GM18517 (cell line): Measurements from ENCODE around the gene MRPS26.
"Not testable (repeated sequence)": the region's sequence is repeated elsewhere in the genome, so short reads cannot be mapped to it uniquely, and the experiment has no call there.

Source experiments
- ATAC-seq: cut with Tn5 transposase; IDR thresholded peaks from one replicate; pipeline ENCODE4 v1.9.1; 2021; ENCODE audit warnings: mild to moderate bottlenecking, moderate library complexity; ENCODE audit not compliant: unreplicated experiment

MRPS26 gene

DNA sequence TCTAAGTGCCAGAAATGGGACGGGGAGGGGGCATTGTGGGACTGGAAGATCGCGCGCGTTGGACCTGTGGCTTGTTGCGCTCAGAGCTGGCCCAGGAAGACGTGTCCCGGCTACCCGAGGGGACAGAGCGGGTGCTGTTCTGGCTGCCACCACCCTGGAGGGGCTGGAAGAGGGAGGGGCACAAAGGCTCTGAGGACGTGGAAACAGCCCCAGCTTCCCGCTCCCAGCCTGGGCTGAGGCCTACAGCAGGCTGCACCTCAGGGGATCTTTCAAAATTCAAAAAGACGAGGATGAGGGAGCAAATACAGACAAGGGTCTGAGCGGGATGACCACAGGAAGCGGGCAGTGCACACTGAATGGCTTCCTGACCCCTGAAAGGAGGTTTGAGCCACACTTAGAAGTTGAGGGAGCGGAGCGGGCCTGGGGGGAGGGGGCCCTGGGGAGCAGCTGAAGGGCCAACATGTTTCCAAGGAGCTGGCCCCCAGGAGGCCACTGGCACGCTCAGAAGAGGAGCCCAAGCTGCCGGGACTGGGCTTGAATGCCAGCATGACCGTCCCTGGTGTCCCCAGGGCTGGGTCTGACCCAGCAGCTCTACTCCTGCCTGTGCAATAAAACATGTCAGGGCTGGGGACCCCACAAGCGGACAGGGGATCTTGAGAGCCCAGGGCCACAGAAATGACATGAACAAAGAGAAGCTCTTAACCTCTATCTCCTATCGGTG is 26.8 kb downstream of the MRPS26 start:
- no peak for ATAC-seq

- not testable (repeated sequence) for ATAC-seq
Observed at GRCh38 chr20:3073251-3073643, 27.4 kb downstream of the MRPS26 start.

DNA sequence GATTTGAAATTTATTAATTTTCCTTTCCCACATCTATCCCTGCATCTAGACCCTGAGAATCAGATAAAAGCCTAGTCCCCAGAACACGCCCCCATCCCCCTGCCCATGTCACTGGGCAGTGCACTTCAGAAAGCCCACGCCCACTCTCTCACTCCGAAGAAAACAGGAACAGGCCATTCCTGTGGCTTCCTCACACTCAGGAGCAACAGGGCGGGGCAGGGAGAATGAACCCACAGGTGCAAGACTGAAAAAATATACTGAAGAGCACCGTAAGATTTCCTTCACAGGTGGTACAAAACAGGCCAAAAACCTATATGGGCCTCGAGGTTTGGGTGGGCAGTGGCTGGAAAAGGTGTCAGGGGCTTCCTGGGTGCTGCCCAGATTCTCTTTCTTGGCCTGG is 29.0 kb downstream of the MRPS26 start:
- no peak for ATAC-seq

DNA sequence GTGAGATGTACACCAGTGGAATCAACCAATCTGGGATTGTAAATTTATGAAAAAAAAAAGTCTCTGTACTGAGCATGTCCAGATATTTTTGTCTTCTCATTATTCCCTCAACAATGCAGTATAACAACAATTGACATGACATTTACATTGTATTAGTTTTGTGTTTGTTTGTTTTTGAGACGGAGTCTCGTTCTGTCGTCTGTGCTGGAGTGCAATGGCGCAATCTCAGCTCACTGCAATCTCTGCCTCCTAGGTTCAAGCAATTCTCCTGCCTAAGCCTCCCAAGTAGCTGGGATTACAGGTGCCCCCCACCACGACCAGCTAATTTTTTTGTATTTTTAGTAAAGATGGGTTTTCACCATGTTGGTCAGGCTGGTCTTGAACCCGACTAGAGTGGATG is 29.5 kb downstream of the MRPS26 start:
- ATAC-seq, result not testable (repeated sequence)

DNA sequence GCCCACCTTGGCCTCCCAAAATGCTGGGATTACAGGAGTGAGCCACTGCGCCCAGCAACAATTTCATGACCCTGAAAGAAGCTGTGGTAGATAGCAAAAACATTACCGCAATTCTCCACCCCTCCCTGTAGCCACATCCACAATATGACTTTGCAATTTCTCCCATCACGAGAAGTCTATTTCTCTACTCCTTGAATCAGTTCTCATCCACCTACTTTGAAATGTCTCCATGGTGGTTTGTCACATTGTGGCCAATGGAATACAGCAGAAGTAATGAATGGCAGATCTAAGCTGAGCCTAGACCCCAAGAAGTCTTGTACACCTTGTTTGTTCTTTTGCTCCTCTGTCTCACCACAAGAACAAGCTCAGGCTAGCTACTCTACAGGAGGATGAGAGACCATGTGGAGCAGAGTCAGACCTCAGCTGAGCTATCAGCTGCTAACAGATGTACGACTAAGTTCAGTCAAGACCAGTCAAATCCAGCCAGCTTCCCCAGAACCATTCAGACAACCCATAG is 31.8 kb downstream of the MRPS26 start:
- no peak for ATAC-seq

DNA sequence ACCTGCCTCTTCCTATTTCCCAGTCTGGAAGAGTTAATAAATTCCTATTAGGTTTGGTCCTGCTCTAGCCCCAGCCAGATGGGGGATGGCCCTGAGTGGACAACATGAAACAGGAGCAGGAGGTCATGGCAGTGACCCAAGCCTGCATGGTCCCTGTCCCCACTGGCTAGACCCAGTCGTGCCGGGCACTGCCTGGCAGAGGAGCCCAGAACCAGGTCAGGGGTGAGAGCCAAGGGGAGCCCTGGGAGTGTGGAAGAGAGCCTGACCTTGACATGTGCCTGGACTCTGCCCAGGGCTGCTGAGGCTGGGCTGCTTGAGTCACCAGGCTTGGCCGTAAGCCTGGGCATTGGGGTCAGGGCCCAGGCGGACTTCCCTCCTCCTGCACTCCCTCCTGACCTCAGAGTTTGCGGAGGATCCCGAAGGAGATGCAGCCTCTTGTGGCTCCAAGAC is 35.1 kb downstream of the MRPS26 start:
- ATAC-seq, result no peak

GRCh38 chr20:3081641-3082040 is 35.8 kb downstream of the MRPS26 start:
- no peak for ATAC-seq

GRCh38 chr20:3082306-3082951 is 36.6 kb downstream of the MRPS26 start:
- ATAC-seq, result no peak

DNA sequence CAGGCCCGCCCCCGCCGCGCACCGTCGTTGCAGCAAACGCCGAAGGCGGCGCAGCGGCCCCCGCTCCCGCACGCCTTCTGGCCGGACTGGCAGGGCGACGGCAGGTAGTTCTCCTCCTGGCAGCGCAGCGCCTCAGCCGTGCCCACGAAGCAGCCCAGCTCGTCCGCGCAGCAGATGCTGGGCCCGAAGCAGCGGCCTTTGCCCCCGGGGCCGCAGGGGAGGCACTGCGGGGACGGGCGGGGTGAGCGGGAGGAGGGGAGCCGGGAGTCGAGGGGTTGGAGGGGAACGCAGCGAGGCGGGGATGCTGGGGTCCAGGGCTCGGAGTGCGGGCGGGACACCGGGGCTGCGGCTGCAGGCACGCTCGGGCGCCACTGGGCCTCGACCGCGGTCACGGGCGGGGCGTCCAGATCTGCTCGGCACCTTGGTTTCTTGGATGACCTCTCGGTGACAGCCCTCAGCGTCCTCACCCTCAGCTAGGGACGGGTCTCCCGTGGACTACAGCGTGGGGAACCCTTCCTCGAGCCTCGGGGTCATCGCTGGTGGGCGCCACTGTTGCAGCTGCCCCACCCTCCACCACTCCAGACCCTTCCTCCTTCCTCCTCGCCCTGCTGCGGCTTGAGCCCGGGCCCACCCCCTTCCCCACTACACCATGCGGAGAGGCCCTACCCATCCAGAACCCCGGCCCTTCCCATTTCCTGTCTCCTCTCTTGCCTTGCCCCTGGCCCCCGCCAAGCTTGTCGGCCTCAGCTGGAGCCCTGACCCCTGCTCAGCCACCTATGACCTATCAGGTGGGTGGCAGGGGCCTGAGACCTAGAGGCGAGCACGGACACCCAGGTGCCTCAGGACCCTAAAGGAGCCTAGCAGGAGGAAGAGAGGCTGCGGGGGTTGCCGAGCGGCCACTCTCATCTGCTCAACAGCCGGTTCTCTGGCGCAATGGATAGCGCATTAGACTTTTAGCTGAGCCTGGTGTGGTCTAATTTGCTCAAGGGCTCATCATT is 37.4 kb downstream of the MRPS26 start:
- ATAC-seq, result no peak

GRCh38 chr20:3084283-3084985 is 38.6 kb downstream of the MRPS26 start, which contains the start of gene AVP:
AVP (minus strand) TSS chr20:3084724; CDS start chr20:3084674, 50 bp downstream.
- no peak for ATAC-seq

- no peak for ATAC-seq
Observed at GRCh38 chr20:3084986-3085360, 39.1 kb downstream of the MRPS26 start.

DNA sequence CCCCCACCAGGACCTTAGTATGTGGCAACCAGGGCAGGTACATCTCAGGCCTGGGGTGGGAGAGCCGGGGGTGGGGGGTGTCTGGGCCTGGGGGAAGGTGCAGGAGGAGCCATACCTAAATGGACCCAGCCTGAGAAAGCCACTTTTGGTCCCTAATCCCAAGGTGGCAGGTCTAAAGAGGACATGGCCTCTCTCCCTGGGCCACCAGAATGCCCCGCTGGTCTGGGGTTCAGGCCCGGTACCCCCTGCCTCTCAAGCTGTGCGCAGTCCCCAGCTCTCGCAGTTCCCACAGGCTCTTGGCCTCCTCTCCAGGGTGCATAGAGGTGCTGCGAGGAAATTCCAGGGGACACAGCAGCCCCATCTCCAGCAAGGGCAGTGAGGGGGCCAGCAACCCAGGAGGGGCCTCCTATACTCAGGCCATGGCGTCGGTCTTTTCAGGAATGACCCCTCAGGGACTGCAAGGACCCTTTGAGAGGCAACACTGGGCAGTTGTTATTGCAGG is 39.8 kb downstream of the MRPS26 start:
- ATAC-seq, result no peak

DNA sequence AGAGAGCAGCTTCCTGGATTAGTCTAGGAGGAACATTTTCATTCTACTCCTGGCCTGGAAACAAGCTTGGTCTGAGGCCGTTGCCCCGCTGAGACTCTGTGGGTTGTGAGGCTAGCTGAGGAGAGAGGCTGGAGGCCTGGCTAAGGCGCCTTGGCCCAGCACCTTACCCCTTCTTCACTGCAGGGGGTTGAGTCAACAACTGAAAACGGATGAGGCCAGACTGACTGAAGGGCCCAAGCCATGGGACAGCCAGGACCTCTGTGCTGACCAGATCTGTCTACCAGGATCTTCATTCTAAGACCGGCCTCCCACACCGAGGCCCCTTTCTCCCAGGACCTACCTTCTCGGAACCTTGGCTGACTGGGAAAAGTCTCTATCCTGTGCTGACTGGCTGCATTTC is 42.2 kb downstream of the MRPS26 start:
- ATAC-seq, result no peak

GRCh38 chr20:3090565-3090964 is 44.7 kb downstream of the MRPS26 start:
- no peak for ATAC-seq

- no peak for ATAC-seq
Observed at GRCh38 chr20:3092611-3093379, 46.9 kb downstream of the MRPS26 start.

DNA sequence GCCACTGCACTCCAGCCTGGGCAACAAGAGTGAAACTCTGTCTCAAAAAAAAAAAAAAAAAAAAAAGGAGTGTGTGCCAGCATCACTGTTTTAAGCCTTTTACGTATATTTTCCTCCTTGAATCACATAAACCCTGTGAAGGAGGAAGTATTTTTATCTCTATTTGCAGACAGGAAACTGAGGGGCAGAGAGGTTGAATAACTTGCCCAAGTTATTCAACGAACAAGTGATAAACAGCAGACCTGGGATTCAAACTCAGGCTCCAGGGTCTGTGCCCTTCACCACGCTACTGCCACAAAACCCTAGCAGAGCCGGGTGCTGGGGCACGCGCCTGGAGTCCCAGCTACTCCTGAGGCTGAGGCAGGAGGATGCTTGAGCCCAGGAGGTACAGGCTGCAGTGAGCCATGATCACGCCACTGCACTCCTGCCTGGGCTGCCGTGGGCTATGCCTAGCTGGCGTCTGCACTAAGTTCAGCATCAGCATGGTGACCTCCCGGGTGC is 48.1 kb downstream of the MRPS26 start:
- no peak for ATAC-seq

GRCh38 chr20:3094848-3095629 is 49.2 kb downstream of the MRPS26 start:
- ATAC-seq, result no peak
